SHP77 treated with DMSO at 0.1 percent for 48 hours (cell line): Measurements from ENCODE around the gene EZR.

ENCODE experiments used
- DNase-seq: peaks from one replicate; lab custom pipeline; 2025; lab: John Stamatoyannopoulos, UW

The EZR gene

GRCh38 chr6:158760618-158761250 lies 58.4 kb downstream of the EZR start:
- no peak for DNase-seq

- no peak for DNase-seq
Measured at GRCh38 chr6:158759966-158760617, 59.1 kb downstream of the EZR start.

- DNase-seq, result peak; percentile 23
Measured at GRCh38 chr6:158758941-158759479, 60.2 kb downstream of the EZR start.

GRCh38 chr6:158758451-158758860 lies 60.7 kb downstream of the EZR start:
- DNase-seq, result peak; percentile 64

GRCh38 chr6:158757753-158758090 lies 61.4 kb downstream of the EZR start:
- no peak for DNase-seq

GRCh38 chr6:158756977-158757752 lies 62.0 kb downstream of the EZR start:
- DNase-seq, result no peak

- no peak for DNase-seq
Measured at GRCh38 chr6:158756126-158756525, 63.0 kb downstream of the EZR start.

GRCh38 chr6:158755636-158756035 lies 63.5 kb downstream of the EZR start:
- DNase-seq, result no peak

- DNase-seq, result no peak
Measured at GRCh38 chr6:158754738-158755137, 64.4 kb downstream of the EZR start.

GRCh38 chr6:158753811-158754210 lies 65.4 kb downstream of the EZR start:
- DNase-seq, result no peak

GRCh38 chr6:158752613-158753012 lies 66.6 kb downstream of the EZR start:
- DNase-seq, result peak; percentile 55

GRCh38 chr6:158751921-158752320 lies 67.2 kb downstream of the EZR start:
- DNase-seq, result no peak

- no peak for DNase-seq
Measured at GRCh38 chr6:158751224-158751623, 67.9 kb downstream of the EZR start.

- no peak for DNase-seq
Measured at GRCh38 chr6:158744986-158745430, 74.2 kb downstream of the EZR start.

- no peak for DNase-seq
Measured at GRCh38 chr6:158743033-158743651, 76.0 kb downstream of the EZR start.

- DNase-seq, result no peak
Measured at GRCh38 chr6:158739673-158740072, 79.5 kb downstream of the EZR start.

GRCh38 chr6:158737710-158738615 lies 81.2 kb downstream of the EZR start:
- DNase-seq, result no peak

GRCh38 chr6:158737082-158737709 lies 82.0 kb downstream of the EZR start:
- no peak for DNase-seq

GRCh38 chr6:158735009-158735408 lies 84.2 kb downstream of the EZR start:
- DNase-seq, result no peak

- DNase-seq, result no peak
Measured at GRCh38 chr6:158730541-158730907, 88.6 kb downstream of the EZR start.
